HepG2 (cell line): ENCODE results near the gene DAPK1. TPM values are rescaled to one million over a fixed set of nuclear protein-coding genes. Genes with fewer than 3 reads are reported as not detected.
A peak's percentile ranks its signal among the peaks of the same experiment; 100 is the strongest.

Experiments used
- CHD2 ChIP-seq: IDR thresholded peaks from 2 replicates; pipeline ENCODE4 v1.6.1; 2011; ENCODE audit warnings: low read depth, low read length, improper control_type of control experiment
- EZH2 ChIP-seq: conservative IDR thresholded peaks from 2 replicates; pipeline ENCODE4 v1.6.1; 2012; ENCODE audit warnings: mild to moderate bottlenecking, low read depth, low read length, moderate library complexity
- HMG20A ChIP-seq: IDR thresholded peaks from 2 replicates; pipeline ENCODE4 v1.6.1; 2016; ENCODE audit warnings: borderline replicate concordance
- MED8 ChIP-seq: sonication (generic); formaldehyde crosslinking; IDR thresholded peaks from 2 replicates; pipeline ENCODE4 v1.8.1; 2023; ENCODE audit warnings: mild to moderate bottlenecking, missing genetic modification reagents; ENCODE audit not compliant: insufficient replicate concordance
- MTF2 ChIP-seq: sonication (generic); formaldehyde crosslinking; IDR thresholded peaks from 2 replicates; pipeline ENCODE4 v1.5.0; 2020; ENCODE audit warnings: missing genetic modification reagents, borderline replicate concordance
- POLR2AphosphoS2 ChIP-seq: IDR thresholded peaks from 2 replicates; pipeline ENCODE4 v1.6.1; 2011; ENCODE audit warnings: low read depth, low read length, improper control_type of control experiment
- PTBP1 ChIP-seq: fragments of 200-400 bp; formaldehyde crosslinking; IDR thresholded peaks from 2 replicates; pipeline ENCODE4 v1.6.1; 2018; ENCODE audit warnings: low read length, low read depth; ENCODE audit not compliant: poor library complexity, severe bottlenecking
- SNAI1 ChIP-seq: sonication (generic); formaldehyde crosslinking; IDR thresholded peaks from 2 replicates; pipeline ENCODE4 v1.5.0; 2020; ENCODE audit warnings: mild to moderate bottlenecking, missing genetic modification reagents, borderline replicate concordance
- SP140L ChIP-seq: sonication (generic); formaldehyde crosslinking; IDR thresholded peaks from 2 replicates; pipeline ENCODE4 v1.4.0; 2020; ENCODE audit warnings: missing genetic modification reagents, borderline replicate concordance
- SP2 ChIP-seq: sonication (generic); formaldehyde crosslinking; IDR thresholded peaks from 2 replicates; pipeline ENCODE4 v1.5.1; 2020; ENCODE audit warnings: mild to moderate bottlenecking, missing genetic modification reagents
- ZBTB8A ChIP-seq: sonication (generic); formaldehyde crosslinking; IDR thresholded peaks from 2 replicates; pipeline ENCODE4 v1.4.0; 2020; ENCODE audit warnings: mild to moderate bottlenecking, low read depth, missing genetic modification reagents, borderline replicate concordance
- ZFYVE20 ChIP-seq: sonication (generic); formaldehyde crosslinking; IDR thresholded peaks from 2 replicates; pipeline ENCODE4 v1.8.0; 2023; ENCODE audit warnings: low read depth, mild to moderate bottlenecking, moderate library complexity, missing genetic modification reagents, borderline replicate concordance
- ZNF138 ChIP-seq: sonication (generic); formaldehyde crosslinking; IDR thresholded peaks from 2 replicates; pipeline ENCODE4 v1.5.0; 2020; ENCODE audit warnings: mild to moderate bottlenecking, low read depth, missing genetic modification reagents
- ZNF317 ChIP-seq: sonication (generic); formaldehyde crosslinking; IDR thresholded peaks from 2 replicates; pipeline ENCODE4 v1.5.0; 2020; ENCODE audit warnings: mild to moderate bottlenecking, missing genetic modification reagents
- ZNF501 ChIP-seq: sonication (generic); formaldehyde crosslinking; IDR thresholded peaks from 2 replicates; pipeline ENCODE4 v1.5.1; 2020; ENCODE audit warnings: mild to moderate bottlenecking, moderate library complexity, missing genetic modification reagents
- ZNF607 ChIP-seq: sonication (generic); formaldehyde crosslinking; IDR thresholded peaks from 2 replicates; pipeline ENCODE4 v1.5.1; 2020; ENCODE audit warnings: missing genetic modification reagents, mild to moderate bottlenecking, borderline replicate concordance
- ZNF720 ChIP-seq: sonication (generic); formaldehyde crosslinking; IDR thresholded peaks from 2 replicates; pipeline ENCODE4 v1.4.0; 2020; ENCODE audit warnings: missing genetic modification reagents
- ZNF782 ChIP-seq: sonication (generic); formaldehyde crosslinking; IDR thresholded peaks from 2 replicates; pipeline ENCODE4 v1.4.0; 2020; ENCODE audit warnings: missing genetic modification reagents, mild to moderate bottlenecking, borderline replicate concordance
- polyA plus RNA-seq, 8 experiments: library from polyadenylated mRNA; depleted of rRNA in 3 of 8; stranded (reverse) in 7 of 8; unstranded in 1 of 8; fragments of >200 nt; fragmentation: Illumina TruSeq in 4 of 8; extraction: Trizol in 4 of 8; gene quantifications; 2 replicates each; pipeline versions ENCODE4 v1.2.1 to v1.2.3, GENCODE V29; 2011 to 2016; ENCODE audit warnings: low read depth in 4 of 8, missing spikeins in 1 of 8, mixed read lengths in 1 of 8; ENCODE audit not compliant: insufficient read depth in 1 of 8
- total RNA-seq, 5 experiments: library from RNA; depleted of rRNA; stranded (reverse); fragments of >200 nt; fragmentation: Illumina TruSeq; extraction: Trizol; gene quantifications; 2 replicates each; pipeline ENCODE4 v1.2.3, GENCODE V29; 2016; ENCODE audit warnings: low read depth in 1 of 5
- TF ChIP-seq, protein P1 (sequence below): sonication (generic); formaldehyde crosslinking; IDR thresholded peaks from 2 replicates; pipeline ENCODE4 v1.5.0; 2020; ENCODE audit warnings: missing genetic modification reagents, mild to moderate bottlenecking, borderline replicate concordance
- TF ChIP-seq, protein P2 (sequence below): sonication (generic); formaldehyde crosslinking; IDR thresholded peaks from 2 replicates; pipeline ENCODE4 v1.5.0; 2020; ENCODE audit warnings: missing genetic modification reagents
- TF ChIP-seq, protein P3 (sequence below): sonication (generic); formaldehyde crosslinking; IDR thresholded peaks from 2 replicates; pipeline ENCODE4 v1.9.0; 2022; ENCODE audit warnings: low read depth, missing genetic modification reagents
- TF ChIP-seq, protein P4 (sequence below): sonication (generic); formaldehyde crosslinking; conservative IDR thresholded peaks from 2 replicates; pipeline ENCODE4 v1.8.0; 2022; ENCODE audit warnings: mild to moderate bottlenecking, moderate library complexity, missing genetic modification reagents

The DAPK1 gene
- total and polyA plus RNA-seq, 2 of the 13 experiments (the other 11 are each of a cell fraction or from before 2014, with no cell fraction given), result 35.7 to 35.9 TPM

DNA sequence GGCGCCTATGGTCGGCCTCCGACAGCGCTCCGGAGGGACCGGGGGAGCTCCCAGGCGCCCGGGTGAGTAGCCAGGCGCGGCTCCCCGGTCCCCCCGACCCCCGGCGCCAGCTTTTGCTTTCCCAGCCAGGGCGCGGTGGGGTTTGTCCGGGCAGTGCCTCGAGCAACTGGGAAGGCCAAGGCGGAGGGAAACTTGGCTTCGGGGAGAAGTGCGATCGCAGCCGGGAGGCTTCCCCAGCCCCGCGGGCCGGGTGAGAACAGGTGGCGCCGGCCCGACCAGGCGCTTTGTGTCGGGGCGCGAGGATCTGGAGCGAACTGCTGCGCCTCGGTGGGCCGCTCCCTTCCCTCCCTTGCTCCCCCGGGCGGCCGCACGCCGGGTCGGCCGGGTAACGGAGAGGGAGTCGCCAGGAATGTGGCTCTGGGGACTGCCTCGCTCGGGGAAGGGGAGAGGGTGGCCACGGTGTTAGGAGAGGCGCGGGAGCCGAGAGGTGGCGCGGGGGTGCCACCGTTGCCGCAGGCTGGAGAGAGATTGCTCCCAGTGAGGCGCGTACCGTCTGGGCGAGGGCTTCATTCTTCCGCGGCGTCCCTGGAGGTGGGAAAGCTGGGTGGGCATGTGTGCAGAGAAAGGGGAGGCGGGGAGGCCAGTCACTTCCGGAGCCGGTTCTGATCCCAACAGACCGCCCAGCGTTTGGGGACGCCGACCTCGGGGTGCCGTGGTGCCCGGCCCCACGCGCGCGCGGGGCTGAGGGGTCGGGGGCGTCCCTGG lies 561 bp downstream of the DAPK1 start (continued):
- TF ChIP-seq SNAI1 (CRISPR knock-in tag) (peak; percentile 83; the same call in 1 of the 2 replicates), HMG20A (CRISPR knock-in tag) (no peak), CHD2 (no peak), ZFYVE20 (CRISPR knock-in tag) (no peak), ZNF138 (CRISPR knock-in tag) (no peak; the same call in 1 of the 2 replicates), ZBTB8A (CRISPR knock-in tag) (no peak), ZNF607 (CRISPR knock-in tag) (no peak), MED8 (CRISPR knock-in tag) (peak; percentile 22), ZNF317 (CRISPR knock-in tag) (peak; percentile 53; the same call in 1 of the 2 replicates), SP140L (no peak), ZNF782 (CRISPR knock-in tag) (no peak; the same call in 1 of the 2 replicates), MTF2 (no peak), PTBP1 (no peak), POLR2AphosphoS2 (no peak), ZNF501 (CRISPR knock-in tag) (peak; percentile 69), ZNF720 (CRISPR knock-in tag) (no peak), EZH2 (no peak), SP2 (CRISPR knock-in tag) (no peak)
- TF ChIP-seq, protein P1, sequence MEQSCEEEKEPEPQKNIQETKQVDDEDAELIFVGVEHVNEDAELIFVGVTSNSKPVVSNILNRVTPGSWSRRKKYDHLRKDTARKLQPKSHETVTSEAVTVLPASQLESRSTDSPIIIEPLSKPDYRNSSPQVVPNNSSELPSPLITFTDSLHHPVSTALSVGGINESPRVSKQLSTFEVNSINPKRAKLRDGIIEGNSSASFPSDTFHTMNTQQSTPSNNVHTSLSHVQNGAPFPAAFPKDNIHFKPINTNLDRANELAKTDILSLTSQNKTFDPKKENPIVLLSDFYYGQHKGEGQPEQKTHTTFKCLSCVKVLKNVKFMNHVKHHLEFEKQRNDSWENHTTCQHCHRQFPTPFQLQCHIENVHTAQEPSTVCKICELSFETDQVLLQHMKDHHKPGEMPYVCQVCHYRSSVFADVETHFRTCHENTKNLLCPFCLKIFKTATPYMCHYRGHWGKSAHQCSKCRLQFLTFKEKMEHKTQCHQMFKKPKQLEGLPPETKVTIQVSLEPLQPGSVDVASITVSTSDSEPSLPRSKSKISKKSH (CRISPR knock-in tag), result no peak
- TF ChIP-seq, protein P2, sequence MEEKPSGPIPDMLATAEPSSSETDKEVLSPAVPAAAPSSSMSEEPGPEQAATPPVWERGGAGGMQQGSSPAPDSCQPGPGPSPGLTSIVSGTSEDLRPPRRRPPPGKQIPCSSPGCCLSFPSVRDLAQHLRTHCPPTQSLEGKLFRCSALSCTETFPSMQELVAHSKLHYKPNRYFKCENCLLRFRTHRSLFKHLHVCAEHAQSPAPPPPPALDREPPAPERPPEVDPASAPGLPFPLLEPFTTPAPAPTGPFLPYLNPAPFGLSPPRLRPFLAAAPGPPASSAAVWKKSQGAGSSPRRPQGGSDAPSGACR (CRISPR knock-in tag), result no peak
- TF ChIP-seq, protein P3, sequence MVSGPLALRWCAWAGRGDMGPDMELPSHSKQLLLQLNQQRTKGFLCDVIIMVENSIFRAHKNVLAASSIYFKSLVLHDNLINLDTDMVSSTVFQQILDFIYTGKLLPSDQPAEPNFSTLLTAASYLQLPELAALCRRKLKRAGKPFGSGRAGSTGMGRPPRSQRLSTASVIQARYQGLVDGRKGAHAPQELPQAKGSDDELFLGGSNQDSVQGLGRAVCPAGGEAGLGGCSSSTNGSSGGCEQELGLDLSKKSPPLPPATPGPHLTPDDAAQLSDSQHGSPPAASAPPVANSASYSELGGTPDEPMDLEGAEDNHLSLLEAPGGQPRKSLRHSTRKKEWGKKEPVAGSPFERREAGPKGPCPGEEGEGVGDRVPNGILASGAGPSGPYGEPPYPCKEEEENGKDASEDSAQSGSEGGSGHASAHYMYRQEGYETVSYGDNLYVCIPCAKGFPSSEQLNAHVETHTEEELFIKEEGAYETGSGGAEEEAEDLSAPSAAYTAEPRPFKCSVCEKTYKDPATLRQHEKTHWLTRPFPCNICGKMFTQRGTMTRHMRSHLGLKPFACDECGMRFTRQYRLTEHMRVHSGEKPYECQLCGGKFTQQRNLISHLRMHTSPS (CRISPR knock-in tag), result peak; percentile 47; the same call in 1 of the 2 replicates
- TF ChIP-seq, protein P4, sequence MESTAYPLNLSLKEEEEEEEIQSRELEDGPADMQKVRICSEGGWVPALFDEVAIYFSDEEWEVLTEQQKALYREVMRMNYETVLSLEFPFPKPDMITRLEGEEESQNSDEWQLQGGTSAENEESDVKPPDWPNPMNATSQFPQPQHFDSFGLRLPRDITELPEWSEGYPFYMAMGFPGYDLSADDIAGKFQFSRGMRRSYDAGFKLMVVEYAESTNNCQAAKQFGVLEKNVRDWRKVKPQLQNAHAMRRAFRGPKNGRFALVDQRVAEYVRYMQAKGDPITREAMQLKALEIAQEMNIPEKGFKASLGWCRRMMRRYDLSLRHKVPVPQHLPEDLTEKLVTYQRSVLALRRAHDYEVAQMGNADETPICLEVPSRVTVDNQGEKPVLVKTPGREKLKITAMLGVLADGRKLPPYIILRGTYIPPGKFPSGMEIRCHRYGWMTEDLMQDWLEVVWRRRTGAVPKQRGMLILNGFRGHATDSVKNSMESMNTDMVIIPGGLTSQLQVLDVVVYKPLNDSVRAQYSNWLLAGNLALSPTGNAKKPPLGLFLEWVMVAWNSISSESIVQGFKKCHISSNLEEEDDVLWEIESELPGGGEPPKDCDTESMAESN (CRISPR knock-in tag), result no peak
